K562 (cell line): ENCODE measurements around the gene WNT7B. TPM values are rescaled to one million over a fixed set of nuclear protein-coding genes. Genes with fewer than 3 reads are reported as not detected.

Experiments used
- ATAC-seq: fragments of 200-7000 bp; cut with Tn5 transposase; 3 replicates; pipeline ENCODE4 v1.9.1; 2020; ENCODE audit warnings: moderate library complexity
- BruUV-seq: library from RNA; stranded (reverse); fragments of 400-500 nt; replicated peaks from 2 replicates; lab custom pipeline; 2021; lab: Mats Ljungman, UMichigan
- CTCF ChIA-PET: fragments of 300-600 bp; formaldehyde crosslinking; extraction: SDS; loops from one replicate; lab custom pipeline; 2021; ENCODE audit warnings: low intra/inter-chr PET ratio; lab: Yijun Ruan, JAX
- POLR2A ChIA-PET: fragments of 300-600, 350-650 bp; sonication (Branson Sonifier 250); formaldehyde crosslinking; extraction: SDS; loops from one replicate; lab custom pipeline; 2021; ENCODE audit warnings: antibody characterized with exemption, inconsistent platforms; lab: Yijun Ruan, JAX
- DNase-seq, 4 experiments: peaks; one replicate each; pipeline versions ENCODE4 v3.0.0 to v3.0.0-alpha.2; 2011 to 2018; ENCODE audit warnings: low spot score in 3 of 4, mixed read lengths in 3 of 4; ENCODE audit errors: extremely low read depth in 1 of 4
- FAIRE-seq: peaks from 2 replicates; lab custom pipeline; 2011; peaks lifted over from hg19 to GRCh38; lab: Jason Lieb, UNC
- H2AFZ ChIP-seq: 2 replicates; pipeline ENCODE4 v1.6.0; 2011; ENCODE audit warnings: low read depth, low read length, control low read depth, inconsistent platforms
- H3K27ac ChIP-seq: fragments of 200-600 bp; 3 replicates; pipeline ENCODE4 v1.8.0; 2011; ENCODE audit warnings: low read depth, mild to moderate bottlenecking, control low read depth, inconsistent platforms, low read length, moderate library complexity, mixed read lengths; ENCODE audit errors: extremely low read depth
- H3K27me3 ChIP-seq, 2 experiments: fragments of 300-600 bp in 1 of 2; 2 replicates in 1 of 2; 3 replicates in 1 of 2; pipeline versions ENCODE4 v1.6.0 to v1.8.0; 2011; ENCODE audit warnings: inconsistent platforms in 2 of 2, low read length in 2 of 2, mild to moderate bottlenecking in 1 of 2, mixed read lengths in 1 of 2, moderate library complexity in 1 of 2; ENCODE audit not compliant: control insufficient read depth in 2 of 2, insufficient read depth in 2 of 2
- H3K36me3 ChIP-seq: fragments of 300-600 bp; 3 replicates; pipeline ENCODE4 v1.8.0; 2011; ENCODE audit warnings: mild to moderate bottlenecking, low read length, inconsistent platforms; ENCODE audit not compliant: control insufficient read depth, insufficient read depth
- H3K4me1 ChIP-seq, 2 experiments: fragments of 200-600 bp in 1 of 2; replicated peaks in 1 of 2; 2 replicates in 1 of 2; 3 replicates in 1 of 2; pipeline versions ENCODE4 v1.5.1 to v1.8.0; 2011; ENCODE audit warnings: inconsistent platforms in 2 of 2, low read length in 2 of 2, mild to moderate bottlenecking in 1 of 2, mixed read lengths in 1 of 2, moderate library complexity in 1 of 2; ENCODE audit not compliant: control insufficient read depth in 2 of 2, insufficient read depth in 2 of 2
- H3K4me2 ChIP-seq: 2 replicates; pipeline ENCODE4 v1.6.1; 2011; ENCODE audit warnings: low read length, control low read depth, inconsistent platforms, mixed read lengths; ENCODE audit not compliant: insufficient read depth
- H3K4me3 ChIP-seq: fragments of 200-600 bp; sonication (generic), shearing (Covaris generic); 2 replicates; pipeline ENCODE4 v1.5.1; 2016; ENCODE audit warnings: control low read depth, inconsistent platforms
- H3K79me2 ChIP-seq: fragments of 200-600 bp; 3 replicates; pipeline ENCODE4 v1.8.0; 2011; ENCODE audit warnings: low read length, inconsistent platforms; ENCODE audit not compliant: control insufficient read depth, insufficient read depth
- H3K9ac ChIP-seq, 2 experiments: 2 replicates each; pipeline versions ENCODE4 v1.6.0 to v1.6.1; 2011; ENCODE audit warnings: low read depth in 2 of 2, low read length in 2 of 2, control low read depth in 1 of 2, inconsistent platforms in 1 of 2, mild to moderate bottlenecking in 1 of 2, mixed read lengths in 1 of 2; ENCODE audit not compliant: insufficient read depth in 1 of 2
- H3K9me1 ChIP-seq: one replicate; pipeline ENCODE4 v1.6.0; 2011; ENCODE audit warnings: inconsistent platforms, mild to moderate bottlenecking, low read length, moderate library complexity; ENCODE audit not compliant: control insufficient read depth, insufficient read depth
- H3K9me3 ChIP-seq: replicated peaks from 2 replicates; pipeline ENCODE4 v1.5.1; 2011; ENCODE audit warnings: low read depth, low read length, inconsistent platforms; ENCODE audit not compliant: control insufficient read depth, insufficient read depth
- H4K20me1 ChIP-seq: replicated peaks from 2 replicates; pipeline ENCODE4 v1.6.1; 2011; ENCODE audit warnings: low read length, inconsistent platforms, mixed read lengths; ENCODE audit not compliant: control insufficient read depth, insufficient read depth
- FOXP4 ChIP-seq: sonication (generic); formaldehyde crosslinking; IDR thresholded peaks from 2 replicates; pipeline ENCODE4 v1.8.0; 2022; ENCODE audit warnings: mild to moderate bottlenecking, missing genetic modification reagents, borderline replicate concordance
- HDAC6 ChIP-seq: IDR thresholded peaks from 2 replicates; pipeline ENCODE4 v1.6.1; 2012; ENCODE audit warnings: low read depth, mild to moderate bottlenecking, control low read depth, inconsistent platforms, low read length, moderate library complexity
- KAT8 ChIP-seq: fragments of 450-650 bp; IDR thresholded peaks from 2 replicates; pipeline ENCODE4 v1.6.1; 2016; ENCODE audit warnings: low read depth, mild to moderate bottlenecking
- KLF1 ChIP-seq: fragments of 450-650 bp; IDR thresholded peaks from 2 replicates; pipeline ENCODE4 v1.6.1; 2016; ENCODE audit warnings: missing genetic modification characterization, missing compliant biosample characterization
- NFXL1 ChIP-seq: fragments of 450-650 bp; formaldehyde crosslinking; IDR thresholded peaks from 2 replicates; pipeline ENCODE4 v1.4.0; 2021; ENCODE audit warnings: mild to moderate bottlenecking
- SAP30 ChIP-seq: fragments of 200-600 bp; sonication (generic); IDR thresholded peaks from 2 replicates; pipeline ENCODE4 v1.6.1; 2012; ENCODE audit warnings: borderline replicate concordance, low read depth, mild to moderate bottlenecking, moderate library complexity, low read length, control low read depth, inconsistent platforms; ENCODE audit not compliant: insufficient read depth, poor library complexity, severe bottlenecking
- SRSF9 ChIP-seq: fragments of 200-400 bp; formaldehyde crosslinking; IDR thresholded peaks from 2 replicates; pipeline ENCODE4 v1.6.1; 2017; ENCODE audit warnings: low read depth, low read length, borderline replicate concordance
- TBP ChIP-seq: optimal IDR thresholded peaks from 2 replicates; pipeline ENCODE3; 2011; ENCODE audit warnings: low read depth, low read length, improper control_type of control experiment
- U2AF2 ChIP-seq: fragments of 200-400 bp; formaldehyde crosslinking; optimal IDR thresholded peaks from 2 replicates; pipeline ENCODE3; 2017; ENCODE audit warnings: low read depth, mild to moderate bottlenecking, low read length
- WGBS: fragments of 100-300 bp; shearing (Covaris generic); methylation state at CpG from one replicate; pipeline ENCODE4 v1.1.6; 2016; ENCODE audit warnings: low coverage, mixed read lengths; ENCODE audit not compliant: insufficient coverage; ENCODE audit errors: missing lambda C conversion rate; 5-methylcytosine and 5-hydroxymethylcytosine counted together
- in situ Hi-C: fragments of 300-500 bp; cut with MboI; formaldehyde crosslinking; loops from 4 replicates; pipeline ENCODE4 v1.15.0; 2018; ENCODE audit warnings: inconsistent platforms, mixed read lengths
- intact Hi-C: fragments of 100-400 bp; cut with micrococcal nuclease; formaldehyde crosslinking; loops from 2 replicates; pipeline ENCODE4 v1.14.2; 2022
- polyA plus RNA-seq, 8 experiments: library from polyadenylated mRNA; depleted of rRNA in 4 of 8; stranded (reverse) in 5 of 8; unstranded in 3 of 8; fragments of >200 nt; fragmentation: Nextera tagmentation in 2 of 8; fragmentation: Illumina TruSeq in 1 of 8; extraction: Ambion mirVana in 2 of 8; extraction: Trizol in 1 of 8; gene quantifications; 2 replicates each; pipeline versions ENCODE4 v1.2.1 to v1.2.3, GENCODE V29; 2011 to 2014; ENCODE audit warnings: inconsistent platforms in 1 of 8, missing spikeins in 1 of 8
- total RNA-seq, 7 experiments: library from RNA; depleted of rRNA in 6 of 7; stranded (reverse); fragments of >200 nt in 6 of 7; fragmentation: Illumina TruSeq in 2 of 7; extraction: Trizol in 2 of 7; gene quantifications; 2 replicates each; pipeline versions ENCODE4 v1.2.1 to v1.2.3, GENCODE V29; 2011 to 2021; ENCODE audit warnings: low replicate concordance in 1 of 7
- TF ChIP-seq, protein P1 (sequence below): fragments of 250-450 bp; sonication (Bioruptor Pico); IDR thresholded peaks from 2 replicates; pipeline ENCODE4 v1.5.0; 2021

Gene WNT7B
- total and polyA plus RNA-seq, 9 of the 15 experiments (the other 6 are each of a cell fraction or from before 2014, with no cell fraction given): not detected

DNA sequence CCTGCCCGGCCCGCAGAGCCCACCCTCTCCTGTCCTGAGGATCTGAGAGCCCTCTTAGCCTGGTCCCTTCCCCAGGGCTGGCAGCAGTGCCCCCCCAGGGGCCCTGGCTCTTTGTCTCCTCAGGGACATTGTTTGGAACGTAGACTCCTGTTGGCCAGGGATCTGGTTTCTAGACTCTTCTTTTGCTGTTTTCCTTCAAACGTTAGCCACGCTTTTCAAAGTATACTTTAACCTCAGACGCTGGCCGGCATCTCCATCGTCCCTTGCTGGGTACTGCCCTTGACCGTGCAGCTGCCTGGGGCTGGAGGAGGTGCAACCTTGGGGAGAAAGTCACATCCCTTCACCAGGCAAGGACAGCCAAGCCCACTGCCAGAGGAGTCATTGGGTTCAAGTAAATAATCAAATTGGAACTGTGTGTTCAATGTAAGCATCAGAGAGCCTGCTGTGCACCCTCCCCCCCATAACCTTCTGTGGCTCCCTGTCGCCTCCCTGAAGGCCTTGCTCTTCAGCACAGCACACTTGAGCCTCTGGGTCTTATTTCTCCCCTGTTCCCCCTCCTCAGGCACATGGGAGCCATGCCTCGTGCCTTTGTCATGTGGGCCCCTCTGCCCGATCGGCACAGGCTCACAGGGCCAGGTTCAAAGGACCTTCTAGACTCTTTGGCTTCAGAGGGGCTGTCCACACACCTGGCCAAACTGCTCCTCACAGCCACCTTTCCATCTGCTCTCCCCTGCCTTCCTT is 21.8 kb upstream of the WNT7B start:
- BruUV-seq: no TSS peak
- H3K27me3 ChIP-seq: peaks cover 0 to 18% of the 10 kb centered on the region in 2 experiments; a peak in 1 of 5 replicates
- WGBS: 2% methylated on average over 8 of the region's 13 CpGs
- no peak overlapping the region for H3K27ac ChIP-seq
- ATAC-seq (no peak), FAIRE-seq (no peak), DNase-seq (no peak)
- POLR2A ChIA-PET: interaction anchor here (0.7 to 0.9 kb wide), 2 partner anchors 8 to 10 kb away, joined by 5 read pairs; no protein-coding TSS in a partner anchor
- CTCF ChIA-PET: no interaction called here
- 0 out of 2 replicates have a peak, but pooled peaks cover 5% of the 10 kb centered on the region for H4K20me1 ChIP-seq
- intact Hi-C loops: no loop called here
- peaks cover 0 to 49% of the 10 kb centered on the region in 2 experiments; a peak in 2 of 5 replicates for H3K4me1 ChIP-seq
- in situ Hi-C loops: no loop called here
- no peaks in the 10 kb centered on the region for H3K9me3 ChIP-seq
- H2AFZ ChIP-seq: no peak overlapping the region
- H3K4me3 ChIP-seq: no peak overlapping the region
- no peaks in the 10 kb centered on the region for H3K9me1 ChIP-seq
- no peak overlapping the region for H3K4me2 ChIP-seq
- H3K79me2 ChIP-seq: no peaks in the 10 kb centered on the region
- no peak overlapping the region for H3K9ac ChIP-seq
- no peaks in the 10 kb centered on the region for H3K36me3 ChIP-seq
- TF ChIP-seq SAP30: no peak
- no peak for TF ChIP-seq HDAC6
- TF ChIP-seq, protein P1, sequence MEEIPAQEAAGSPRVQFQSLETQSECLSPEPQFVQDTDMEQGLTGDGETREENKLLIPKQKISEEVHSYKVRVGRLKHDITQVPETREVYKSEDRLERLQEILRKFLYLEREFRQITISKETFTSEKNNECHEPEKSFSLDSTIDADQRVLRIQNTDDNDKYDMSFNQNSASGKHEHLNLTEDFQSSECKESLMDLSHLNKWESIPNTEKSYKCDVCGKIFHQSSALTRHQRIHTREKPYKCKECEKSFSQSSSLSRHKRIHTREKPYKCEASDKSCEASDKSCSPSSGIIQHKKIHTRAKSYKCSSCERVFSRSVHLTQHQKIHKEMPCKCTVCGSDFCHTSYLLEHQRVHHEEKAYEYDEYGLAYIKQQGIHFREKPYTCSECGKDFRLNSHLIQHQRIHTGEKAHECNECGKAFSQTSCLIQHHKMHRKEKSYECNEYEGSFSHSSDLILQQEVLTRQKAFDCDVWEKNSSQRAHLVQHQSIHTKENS: no peak
- TF ChIP-seq NFXL1: no peak
- TF ChIP-seq SRSF9: no peak
- TF ChIP-seq TBP: no peak
- no peak for TF ChIP-seq FOXP4 (CRISPR knock-in tag)
- TF ChIP-seq KAT8: no peak
- TF ChIP-seq U2AF2: no peak
- TF ChIP-seq KLF1: no peak
